HEK293T (cell line): ENCODE results near the gene C1QTNF3.

ENCODE experiments used
- CTCF ChIA-PET: fragments of 350-600 bp; formaldehyde crosslinking; extraction: SDS; loops from one replicate; lab custom pipeline; 2021; ENCODE audit warnings: antibody characterized with exemption, inconsistent platforms; lab: Yijun Ruan, JAX
- POLR2A ChIA-PET: fragments of 350-600 bp; formaldehyde crosslinking; extraction: SDS; loops from one replicate; lab custom pipeline; 2020; ENCODE audit warnings: antibody characterized with exemption, inconsistent platforms; lab: Yijun Ruan, JAX
- DNase-seq: peaks from one replicate; pipeline ENCODE4 v3.0.0; 2012; ENCODE audit warnings: mixed read lengths; ENCODE audit errors: extremely low spot score
- ARNT ChIP-seq: fragments of 450-650 bp; IDR thresholded peaks from 2 replicates; pipeline ENCODE4 v1.6.1; 2017; ENCODE audit warnings: mild to moderate bottlenecking
- BHLHE40 ChIP-seq: fragments of 450-650 bp; IDR thresholded peaks from 2 replicates; pipeline ENCODE4 v1.6.1; 2016; ENCODE audit warnings: mild to moderate bottlenecking, moderate library complexity, borderline replicate concordance
- CTBP1 ChIP-seq: fragments of 450-650 bp; IDR thresholded peaks from 2 replicates; pipeline ENCODE4 v1.6.1; 2016; ENCODE audit warnings: borderline replicate concordance
- ELF4 ChIP-seq: fragments of 450-650 bp; IDR thresholded peaks from 2 replicates; pipeline ENCODE4 v1.6.1; 2017; ENCODE audit warnings: antibody characterized with exemption
- FOXA1 ChIP-seq: fragments of 450-650 bp; IDR thresholded peaks from 2 replicates; pipeline ENCODE4 v1.6.1; 2016; ENCODE audit warnings: mild to moderate bottlenecking
- FOXK2 ChIP-seq: fragments of 450-650 bp; IDR thresholded peaks from 2 replicates; pipeline ENCODE4 v1.6.1; 2016; ENCODE audit warnings: mild to moderate bottlenecking
- FOXM1 ChIP-seq: fragments of 450-650 bp; IDR thresholded peaks from 2 replicates; pipeline ENCODE4 v1.6.1; 2017; ENCODE audit warnings: mild to moderate bottlenecking, borderline replicate concordance
- HDGF ChIP-seq: fragments of 450-650 bp; IDR thresholded peaks from 2 replicates; pipeline ENCODE4 v1.6.1; 2017; ENCODE audit warnings: antibody characterized with exemption, borderline replicate concordance
- L3MBTL2 ChIP-seq: fragments of 450-650 bp; conservative IDR thresholded peaks from 2 replicates; pipeline ENCODE4 v1.6.1; 2016; ENCODE audit warnings: mild to moderate bottlenecking
- LEF1 ChIP-seq: fragments of 450-650 bp; IDR thresholded peaks from 2 replicates; pipeline ENCODE4 v1.6.1; 2017; ENCODE audit warnings: mild to moderate bottlenecking, borderline replicate concordance
- NFRKB ChIP-seq: fragments of 450-650 bp; IDR thresholded peaks from 2 replicates; pipeline ENCODE4 v1.6.1; 2016; ENCODE audit warnings: mild to moderate bottlenecking, moderate library complexity
- SP1 ChIP-seq: fragments of 450-650 bp; IDR thresholded peaks from 2 replicates; pipeline ENCODE4 v1.6.1; 2017
- SUZ12 ChIP-seq: fragments of 450-650 bp; IDR thresholded peaks from 2 replicates; pipeline ENCODE4 v1.6.1; 2016; ENCODE audit warnings: mild to moderate bottlenecking
- TARDBP ChIP-seq: fragments of 450-650 bp; IDR thresholded peaks from 2 replicates; pipeline ENCODE4 v1.6.1; 2016
- ZNF384 ChIP-seq: fragments of 450-650 bp; IDR thresholded peaks from 2 replicates; pipeline ENCODE4 v1.6.1; 2016
- TF ChIP-seq, protein P1 (sequence below): fragments of 450-650 bp; IDR thresholded peaks from 2 replicates; pipeline ENCODE4 v1.6.1; 2016

The C1QTNF3 gene

GRCh38 chr5:34017254-34017653 is 25.8 kb downstream of the C1QTNF3 start:
- POLR2A ChIA-PET, result interaction anchor here (2.3 kb wide), 1 partner anchor 9 kb away, joined by 9 read pairs; the partner anchor contains the start of gene AMACR
- CTCF ChIA-PET, result no interaction called here
- no peak for DNase-seq
- no peak for TF ChIP-seq SUZ12
- TF ChIP-seq NFRKB, result no peak

DNA sequence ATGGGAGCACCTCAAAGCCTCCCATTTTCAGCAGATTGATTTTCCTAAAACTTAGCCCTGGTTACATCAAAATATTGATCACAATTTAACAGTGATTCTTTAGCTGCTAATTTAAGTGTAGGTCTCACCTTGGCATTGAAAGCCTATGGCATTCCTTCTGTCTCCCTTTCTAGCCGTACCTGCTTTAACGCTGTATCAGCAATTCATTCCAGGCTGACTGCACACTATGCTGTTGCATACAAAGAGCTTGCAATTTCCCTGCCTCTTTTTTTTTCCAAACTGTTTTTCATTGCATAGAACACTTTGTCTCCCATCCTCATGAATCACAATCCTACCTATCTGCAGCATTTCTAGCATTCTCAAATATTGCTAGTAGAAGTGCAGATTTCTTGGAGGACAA is 26.3 kb downstream of the C1QTNF3 start:
- POLR2A ChIA-PET, result interaction anchor here (2.3 kb wide), 1 partner anchor 9 kb away, joined by 9 read pairs; the partner anchor contains the start of gene AMACR
- CTCF ChIA-PET, result no interaction called here
- TF ChIP-seq ZNF384, result no peak
- TF ChIP-seq, protein P1, sequence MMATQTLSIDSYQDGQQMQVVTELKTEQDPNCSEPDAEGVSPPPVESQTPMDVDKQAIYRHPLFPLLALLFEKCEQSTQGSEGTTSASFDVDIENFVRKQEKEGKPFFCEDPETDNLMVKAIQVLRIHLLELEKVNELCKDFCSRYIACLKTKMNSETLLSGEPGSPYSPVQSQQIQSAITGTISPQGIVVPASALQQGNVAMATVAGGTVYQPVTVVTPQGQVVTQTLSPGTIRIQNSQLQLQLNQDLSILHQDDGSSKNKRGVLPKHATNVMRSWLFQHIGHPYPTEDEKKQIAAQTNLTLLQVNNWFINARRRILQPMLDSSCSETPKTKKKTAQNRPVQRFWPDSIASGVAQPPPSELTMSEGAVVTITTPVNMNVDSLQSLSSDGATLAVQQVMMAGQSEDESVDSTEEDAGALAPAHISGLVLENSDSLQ, result no peak
- TF ChIP-seq HDGF, result no peak
- TF ChIP-seq ELF4, result no peak
- no peak for DNase-seq

- no peak for TF ChIP-seq L3MBTL2
- TF ChIP-seq FOXA1, result no peak
- no peak for TF ChIP-seq BHLHE40
- no peak for TF ChIP-seq LEF1
- TF ChIP-seq NFRKB, result no peak
- no peak for TF ChIP-seq SP1
- no peak for TF ChIP-seq ARNT
- no peak for TF ChIP-seq SUZ12
- no peak for TF ChIP-seq CTBP1
- TF ChIP-seq FOXK2, result no peak
- TF ChIP-seq HDGF, result no peak
- TF ChIP-seq TARDBP, result no peak
- TF ChIP-seq, protein P1, result no peak
- TF ChIP-seq FOXM1, result no peak
- TF ChIP-seq ZNF384, result no peak
- no peak for TF ChIP-seq ELF4
- POLR2A ChIA-PET, result interaction anchor here (2.3 kb wide), 1 partner anchor 8 kb away, joined by 9 read pairs; the partner anchor contains the start of gene AMACR
- no peak for DNase-seq
- CTCF ChIA-PET, result no interaction called here
Measured at GRCh38 chr5:34016222-34016621, 26.8 kb downstream of the C1QTNF3 start.

- ChIA-PET CTCF (no interaction called here), POLR2A (no interaction called here)
- no peak for DNase-seq
- no peak for TF ChIP-seq BHLHE40
- no peak for TF ChIP-seq ARNT
- TF ChIP-seq HDGF, result no peak
- no peak for TF ChIP-seq SUZ12
- no peak for TF ChIP-seq LEF1
- no peak for TF ChIP-seq L3MBTL2
- no peak for TF ChIP-seq FOXM1
Measured at GRCh38 chr5:34015120-34015822, 27.7 kb downstream of the C1QTNF3 start.

- DNase-seq, result no peak
- ChIA-PET POLR2A (no interaction called here), CTCF (no interaction called here)
- TF ChIP-seq FOXA1, result no peak
- TF ChIP-seq L3MBTL2, result no peak
- TF ChIP-seq, protein P1, result no peak
- TF ChIP-seq ARNT, result no peak
- no peak for TF ChIP-seq TARDBP
- no peak for TF ChIP-seq NFRKB
- no peak for TF ChIP-seq SUZ12
- TF ChIP-seq FOXM1, result no peak
- TF ChIP-seq ELF4, result no peak
- TF ChIP-seq LEF1, result no peak
- no peak for TF ChIP-seq SP1
- no peak for TF ChIP-seq FOXK2
- TF ChIP-seq CTBP1, result no peak
- no peak for TF ChIP-seq BHLHE40
- TF ChIP-seq HDGF, result no peak
Measured at GRCh38 chr5:34014626-34015025, 28.4 kb downstream of the C1QTNF3 start.

DNA sequence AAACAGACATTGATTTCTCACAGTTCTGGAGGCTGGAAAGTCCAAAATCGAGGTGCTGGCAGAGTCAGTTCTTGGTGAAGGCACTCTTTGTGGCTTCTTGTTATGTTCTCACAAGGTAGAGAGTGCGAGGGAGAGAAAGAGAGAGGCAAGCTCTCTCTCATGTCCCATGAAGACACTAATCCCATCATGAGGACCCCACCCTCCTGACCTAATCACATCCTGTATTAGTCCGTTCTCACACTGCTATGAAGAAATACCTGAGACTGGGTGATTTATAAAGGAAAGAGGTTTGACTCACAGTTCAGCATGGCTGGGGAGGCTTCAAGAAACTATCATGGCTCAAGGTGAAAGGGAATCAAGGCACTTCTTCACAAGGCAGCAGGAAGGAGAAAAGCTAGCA is 29.5 kb downstream of the C1QTNF3 start:
- POLR2A ChIA-PET, result no interaction called here

More for the DNA sequence above, 29.5 kb downstream of the C1QTNF3 start:
- TF ChIP-seq L3MBTL2 (no peak), FOXK2 (no peak), SP1 (no peak), HDGF (no peak), BHLHE40 (no peak), ARNT (no peak), CTBP1 (no peak), FOXM1 (no peak), NFRKB (no peak), TARDBP (no peak), SUZ12 (no peak), ELF4 (no peak), ZNF384 (no peak)
- TF ChIP-seq, protein P1, result no peak
- CTCF ChIA-PET, result no interaction called here
- no peak for DNase-seq
